PFSK-1 (cell line): ENCODE results near the gene RNF115.

Experiments
- FOXP2 ChIP-seq: optimal IDR thresholded peaks from 2 replicates; pipeline ENCODE3; 2011; ENCODE audit warnings: borderline replicate concordance, control low read depth, inconsistent platforms; ENCODE audit not compliant: insufficient read depth; ENCODE audit errors: extremely low read length, extremely low read depth
- POLR2AphosphoS5 ChIP-seq: IDR thresholded peaks from 2 replicates; pipeline ENCODE4 v1.6.1; 2012; ENCODE audit warnings: low read depth, mild to moderate bottlenecking, control low read depth, low read length, moderate library complexity
- REST ChIP-seq, 2 experiments: IDR thresholded peaks; 2 replicates each; pipeline versions ENCODE4 v1.6.1 to v1.8.0; 2011 to 2012; ENCODE audit warnings: low read depth in 2 of 2, low read length in 2 of 2, control low read depth in 1 of 2, inconsistent platforms in 1 of 2, mild to moderate bottlenecking in 1 of 2, moderate library complexity in 1 of 2; ENCODE audit not compliant: insufficient read depth in 1 of 2
- TAF1 ChIP-seq: IDR thresholded peaks from 2 replicates; pipeline ENCODE4 v1.6.1; 2012; ENCODE audit warnings: low read length, control low read depth, borderline replicate concordance; ENCODE audit not compliant: insufficient read depth

- TF ChIP-seq TAF1 (no peak), REST (IDR thresholded peaks at IDR 0.05; ENCODE audit: insufficient read depth in 1 of 2, low read depth in 2 of 2, low read length in 2 of 2) (no peak), POLR2AphosphoS5 (no peak), FOXP2 (no peak)
Observed at GRCh38 chr1:145828367-145829026, 4.6 kb upstream of the RNF115 start.
